C4-2B (cell line): ENCODE results near the gene SYMPK.

Source experiments
- ZFX ChIP-seq: fragments of 450-650 bp; IDR thresholded peaks from 2 replicates; pipeline ENCODE4 v1.6.1; 2017
- TF ChIP-seq, protein P1 (sequence below): fragments of 450-650 bp; conservative IDR thresholded peaks from 2 replicates; pipeline ENCODE4 v1.5.1; 2017; ENCODE audit warnings: mild to moderate bottlenecking

DNA sequence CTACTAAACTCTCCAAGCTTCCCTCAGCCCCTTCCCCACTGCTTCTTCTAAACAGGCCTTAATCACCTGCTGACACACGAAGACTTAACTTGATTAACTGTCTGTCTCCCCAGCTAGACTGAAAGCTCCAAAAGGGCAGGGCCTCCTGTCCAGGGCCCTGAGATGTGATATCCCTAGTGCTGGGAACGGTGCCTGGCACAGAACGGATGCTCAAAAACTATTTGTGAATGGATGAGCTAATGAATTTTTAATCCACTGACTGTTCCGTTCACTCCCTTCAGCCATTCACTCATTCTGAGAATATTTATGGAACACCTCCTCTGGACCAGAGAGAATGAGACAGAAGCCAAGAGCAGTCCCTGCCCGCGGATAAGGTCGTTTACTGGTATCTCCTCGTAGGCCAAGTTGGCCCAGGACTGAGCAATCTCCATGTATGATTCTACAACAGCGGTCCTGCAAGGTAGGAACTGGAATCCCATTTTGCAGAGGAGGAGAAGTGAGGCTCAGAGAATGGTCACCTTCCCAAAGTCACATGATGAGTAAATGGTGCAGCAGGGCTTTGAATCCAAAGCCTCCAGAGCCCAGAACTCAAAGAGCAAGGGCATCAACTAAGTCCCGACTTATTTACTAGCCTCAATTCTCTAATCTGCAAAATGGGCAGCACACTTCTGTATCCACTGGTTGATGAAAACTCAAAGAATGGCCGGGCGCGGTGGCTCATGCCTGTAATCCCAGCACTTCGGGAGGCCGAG lies 73.7 kb downstream of the SYMPK start:
- TF ChIP-seq, protein P1, sequence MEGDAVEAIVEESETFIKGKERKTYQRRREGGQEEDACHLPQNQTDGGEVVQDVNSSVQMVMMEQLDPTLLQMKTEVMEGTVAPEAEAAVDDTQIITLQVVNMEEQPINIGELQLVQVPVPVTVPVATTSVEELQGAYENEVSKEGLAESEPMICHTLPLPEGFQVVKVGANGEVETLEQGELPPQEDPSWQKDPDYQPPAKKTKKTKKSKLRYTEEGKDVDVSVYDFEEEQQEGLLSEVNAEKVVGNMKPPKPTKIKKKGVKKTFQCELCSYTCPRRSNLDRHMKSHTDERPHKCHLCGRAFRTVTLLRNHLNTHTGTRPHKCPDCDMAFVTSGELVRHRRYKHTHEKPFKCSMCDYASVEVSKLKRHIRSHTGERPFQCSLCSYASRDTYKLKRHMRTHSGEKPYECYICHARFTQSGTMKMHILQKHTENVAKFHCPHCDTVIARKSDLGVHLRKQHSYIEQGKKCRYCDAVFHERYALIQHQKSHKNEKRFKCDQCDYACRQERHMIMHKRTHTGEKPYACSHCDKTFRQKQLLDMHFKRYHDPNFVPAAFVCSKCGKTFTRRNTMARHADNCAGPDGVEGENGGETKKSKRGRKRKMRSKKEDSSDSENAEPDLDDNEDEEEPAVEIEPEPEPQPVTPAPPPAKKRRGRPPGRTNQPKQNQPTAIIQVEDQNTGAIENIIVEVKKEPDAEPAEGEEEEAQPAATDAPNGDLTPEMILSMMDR: no peak
- TF ChIP-seq ZFX: no peak
